ENCODE data around the gene IMPDH2. TPM values are rescaled to one million over a fixed set of nuclear protein-coding genes. Genes with fewer than 3 reads are reported as not detected.
A peak's percentile ranks its signal among the peaks of the same experiment; 100 is the strongest.

Gene IMPDH2
- total and polyA plus RNA-seq, 2 of the 8 experiments (the other 6 are each of a cell fraction or from before 2014, with no cell fraction given), result 374 to 409 TPM

DNA sequence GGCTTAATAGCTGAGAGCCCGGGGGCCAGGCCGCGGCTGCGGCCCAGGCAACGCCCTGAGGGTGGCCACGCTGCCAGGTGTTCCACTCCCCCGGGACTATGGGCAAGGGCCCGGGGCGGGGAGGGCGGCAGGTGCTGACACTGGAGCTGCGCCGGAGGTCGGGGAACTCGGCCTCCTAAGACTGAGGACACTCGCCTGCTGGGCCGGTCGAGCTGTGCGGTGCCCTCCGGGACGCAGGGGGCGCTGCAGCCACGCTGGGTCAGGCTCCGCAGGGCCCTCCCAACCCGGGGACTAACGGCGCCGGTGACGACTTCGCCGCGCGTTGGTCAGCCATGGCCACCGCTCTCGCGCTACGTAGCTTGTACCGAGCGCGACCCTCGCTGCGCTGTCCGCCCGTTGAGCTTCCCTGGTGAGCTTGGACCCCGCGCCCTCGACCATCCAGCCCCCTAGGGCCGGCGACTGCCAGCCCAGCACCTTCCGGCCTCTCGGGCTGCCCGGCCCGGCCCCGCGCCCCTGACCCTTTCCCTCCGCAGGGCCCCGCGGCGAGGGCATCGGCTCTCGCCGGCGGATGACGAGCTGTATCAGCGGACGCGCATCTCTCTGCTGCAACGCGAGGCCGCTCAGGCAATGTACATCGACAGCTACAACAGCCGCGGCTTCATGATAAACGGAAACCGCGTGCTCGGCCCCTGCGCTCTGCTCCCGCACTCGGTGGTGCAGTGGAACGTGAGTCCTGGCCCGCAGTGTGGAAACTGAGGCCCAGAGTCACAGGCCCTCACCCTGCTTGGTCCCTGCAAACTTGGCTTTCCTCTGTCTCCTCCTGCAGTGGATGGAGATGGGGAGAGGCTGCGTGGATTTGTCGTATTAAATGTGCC, 7.1 kb downstream of the IMPDH2 start, which contains the start of gene NDUFAF3 (continued):
- TF ChIP-seq RXRA (IDR thresholded peaks at IDR 0.05; ENCODE audit: insufficient read depth, low read depth, low read length), result no peak
- no peak for TF ChIP-seq SRF (IDR thresholded peaks at IDR 0.05; ENCODE audit: low read depth, low read length)
- TF ChIP-seq BCL11A (IDR thresholded peaks at IDR 0.05; ENCODE audit: low read depth in 2 of 2, low read length in 2 of 2), result no peak
- no peak for TF ChIP-seq NRF1 (IDR thresholded peaks at IDR 0.05; ENCODE audit: low read depth, low read length)
- TF ChIP-seq CEBPB (IDR thresholded peaks at IDR 0.05; ENCODE audit: low read depth, low read length), result no peak
- peak; percentile 60 for TF ChIP-seq TAF7 (optimal IDR thresholded peaks at IDR 0.05; ENCODE audit: borderline replicate concordance, low read depth, low read length)
- TF ChIP-seq RNF2 (IDR thresholded peaks at IDR 0.05; ENCODE audit: borderline replicate concordance, low read depth, low read length, missing control alignments, poor library complexity, severe bottlenecking), result no peak
- TF ChIP-seq CTBP2 (IDR thresholded peaks at IDR 0.05; ENCODE audit: borderline replicate concordance, insufficient read depth, insufficient read length, low read length), result no peak
- TF ChIP-seq MAFK (IDR thresholded peaks at IDR 0.05; ENCODE audit: low read depth, low read length), result no peak
- TF ChIP-seq SIX5 (IDR thresholded peaks at IDR 0.05; ENCODE audit: low read depth, low read length), result no peak
- TF ChIP-seq, protein P1, sequence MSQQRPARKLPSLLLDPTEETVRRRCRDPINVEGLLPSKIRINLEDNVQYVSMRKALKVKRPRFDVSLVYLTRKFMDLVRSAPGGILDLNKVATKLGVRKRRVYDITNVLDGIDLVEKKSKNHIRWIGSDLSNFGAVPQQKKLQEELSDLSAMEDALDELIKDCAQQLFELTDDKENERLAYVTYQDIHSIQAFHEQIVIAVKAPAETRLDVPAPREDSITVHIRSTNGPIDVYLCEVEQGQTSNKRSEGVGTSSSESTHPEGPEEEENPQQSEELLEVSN (IDR thresholded peaks at IDR 0.05), result no peak; the same call in 1 of the 2 replicates
- peak; percentile 72 for TF ChIP-seq KDM4A (IDR thresholded peaks at IDR 0.05; ENCODE audit: low read depth, low read length, severe bottlenecking)
- peak; percentile 52 for TF ChIP-seq ASH2L (IDR thresholded peaks at IDR 0.05; ENCODE audit: low read length)
- 0 out of 2 replicates have a peak, but pooled peaks have one; percentile 57 for TF ChIP-seq SP1 (IDR thresholded peaks at IDR 0.05; ENCODE audit: low read depth, low read length)
- TF ChIP-seq CBX8 (IDR thresholded peaks at IDR 0.05; ENCODE audit: borderline replicate concordance, low read depth, low read length), result no peak
- no peak for TF ChIP-seq KDM1A (IDR thresholded peaks at IDR 0.05; ENCODE audit: borderline replicate concordance, low read length)
- TF ChIP-seq PHF8 (conservative IDR thresholded peaks at IDR 0.05; ENCODE audit: low read depth, low read length), result peak; percentile 99
- TF ChIP-seq NANOG (IDR thresholded peaks at IDR 0.05; ENCODE audit: insufficient read depth, low read depth, low read length, poor library complexity, severe bottlenecking), result peak; percentile 43
- TF ChIP-seq GTF2F1 (IDR thresholded peaks at IDR 0.05; ENCODE audit: borderline replicate concordance, low read depth, low read length), result peak; percentile 17; the same call in 1 of the 2 replicates
- TF ChIP-seq TEAD4 (IDR thresholded peaks at IDR 0.05; ENCODE audit: low read depth, low read length), result no peak

Measured in H1 (cell line).